GM23338 (cell line): Measurements from ENCODE around the gene CLDN11. TPM values are rescaled to one million over a fixed set of nuclear protein-coding genes. Genes with fewer than 3 reads are reported as not detected.

ENCODE experiments used
- ATAC-seq: fragments of 200-7000 bp; cut with Tn5 transposase; 3 replicates; pipeline ENCODE4 v1.9.1; 2020
- DNase-seq: peaks from one replicate; pipeline ENCODE4 v3.0.0-alpha.2; 2015; ENCODE audit warnings: low spot score
- H2AFZ ChIP-seq: fragments of 200-600 bp; sonication (generic); 2 replicates; pipeline ENCODE4 v1.8.0; 2016; ENCODE audit warnings: antibody characterized with exemption, mild to moderate bottlenecking, moderate library complexity
- H3F3A ChIP-seq: fragments of 200-600 bp; sonication (generic); replicated peaks from 2 replicates; pipeline ENCODE4 v1.8.0; 2017; ENCODE audit warnings: antibody characterized with exemption, mixed run types, low read depth
- H3K27ac ChIP-seq: fragments of 200-600 bp; sonication (generic); 2 replicates; pipeline ENCODE4 v1.6.1; 2016; ENCODE audit warnings: low read depth
- H3K27me3 ChIP-seq: fragments of 200-600 bp; sonication (generic); 2 replicates; pipeline ENCODE4 v1.8.0; 2016; ENCODE audit warnings: mild to moderate bottlenecking, mixed run types, moderate library complexity; ENCODE audit not compliant: insufficient read depth
- H3K36me3 ChIP-seq: fragments of 200-600 bp; sonication (generic); 2 replicates; pipeline ENCODE4 v1.8.0; 2016; ENCODE audit warnings: mild to moderate bottlenecking; ENCODE audit not compliant: insufficient read depth
- H3K4me1 ChIP-seq: fragments of 200-600 bp; sonication (generic); 2 replicates; pipeline ENCODE4 v1.8.0; 2016; ENCODE audit warnings: mild to moderate bottlenecking, moderate library complexity; ENCODE audit not compliant: insufficient read depth
- H3K4me2 ChIP-seq: fragments of 200-600 bp; sonication (generic); 2 replicates; pipeline ENCODE4 v1.7.1; 2017; ENCODE audit warnings: mixed run types
- H3K4me3 ChIP-seq: fragments of 200-600 bp; sonication (generic); 2 replicates; pipeline ENCODE4 v1.6.1; 2016; ENCODE audit warnings: mixed run types
- H3K79me2 ChIP-seq: fragments of 200-600 bp; sonication (generic); replicated peaks from 2 replicates; pipeline ENCODE4 v1.8.0; 2017; ENCODE audit warnings: mild to moderate bottlenecking; ENCODE audit not compliant: insufficient read depth
- H3K9me2 ChIP-seq: fragments of 200-600 bp; sonication (generic); 2 replicates; pipeline ENCODE4 v1.8.0; 2017; ENCODE audit not compliant: insufficient read depth
- H4K20me1 ChIP-seq: fragments of 200-600 bp; sonication (generic); replicated peaks from 2 replicates; pipeline ENCODE4 v1.8.0; 2017; ENCODE audit warnings: mild to moderate bottlenecking; ENCODE audit not compliant: insufficient read depth
- H3K27ac Mint-ChIP-seq: 2 replicates; pipeline ENCODE4 v1.8.0; 2020; ENCODE audit warnings: inconsistent platforms, mild to moderate bottlenecking, moderate library complexity, mixed read lengths
- H3K27me3 Mint-ChIP-seq: 3 replicates; pipeline ENCODE4 v1.8.0; 2022; ENCODE audit warnings: low read depth, mild to moderate bottlenecking, moderate library complexity, mixed read lengths, inconsistent platforms; ENCODE audit not compliant: insufficient read depth, poor library complexity
- H3K36me3 Mint-ChIP-seq: 3 replicates; pipeline ENCODE4 v1.8.0; 2021; ENCODE audit warnings: low read depth, mild to moderate bottlenecking, inconsistent platforms, moderate library complexity, mixed read lengths
- H3K4me1 Mint-ChIP-seq: 3 replicates; pipeline ENCODE4 v1.8.0; 2020; ENCODE audit warnings: mild to moderate bottlenecking, inconsistent platforms, mixed read lengths
- H3K4me3 Mint-ChIP-seq: 3 replicates; pipeline ENCODE4 v1.8.0; 2021; ENCODE audit warnings: moderate library complexity, mild to moderate bottlenecking, inconsistent platforms, mixed read lengths
- H3K9me3 Mint-ChIP-seq: 3 replicates; pipeline ENCODE4 v1.8.0; 2020; ENCODE audit warnings: moderate library complexity, mild to moderate bottlenecking, inconsistent platforms, mixed read lengths
- CREB1 ChIP-seq: fragments of 250-450 bp; sonication (Bioruptor Pico); IDR thresholded peaks from 2 replicates; pipeline ENCODE4 v1.5.0; 2020; ENCODE audit warnings: low read depth, mild to moderate bottlenecking, moderate library complexity
- EZH2 ChIP-seq: fragments of 200-600 bp; sonication (generic); IDR thresholded peaks from one replicate; pipeline ENCODE4 v1.8.0; 2017; ENCODE audit warnings: antibody characterized with exemption, mild to moderate bottlenecking, low read depth; ENCODE audit not compliant: unreplicated experiment
- EZH2phosphoT487 ChIP-seq: fragments of 200-600 bp; sonication (generic); IDR thresholded peaks from one replicate; pipeline ENCODE4 v1.8.1; 2018; ENCODE audit warnings: antibody characterized with exemption; ENCODE audit not compliant: unreplicated experiment
- JUNB ChIP-seq: IDR thresholded peaks from one replicate; pipeline ENCODE4 v1.6.1; 2016; ENCODE audit warnings: antibody characterized with exemption; ENCODE audit not compliant: unreplicated experiment
- NANOG ChIP-seq: IDR thresholded peaks from 2 replicates; pipeline ENCODE4 v1.6.1; 2016; ENCODE audit warnings: antibody characterized with exemption, borderline replicate concordance
- POLR2AphosphoS5 ChIP-seq: IDR thresholded peaks from 2 replicates; pipeline ENCODE4 v1.6.1; 2016; ENCODE audit warnings: antibody characterized with exemption, low read depth
- polyA plus RNA-seq: library from polyadenylated mRNA; unstranded; fragments of >200 nt; fragmentation: Nextera tagmentation; extraction: Ambion mirVana; gene quantifications from 2 replicates; pipeline ENCODE4 v1.2.1, GENCODE V29; 2016
- total RNA-seq: library from RNA; depleted of rRNA; stranded (reverse); fragments of >200 nt; shearing (Covaris generic); gene quantifications from 2 replicates; pipeline ENCODE4 v1.2.3, GENCODE V29; 2014
- TF ChIP-seq, protein P1 (sequence below): IDR thresholded peaks from 2 replicates; pipeline ENCODE4 v1.6.1; 2016; ENCODE audit warnings: antibody characterized with exemption

CLDN11 gene
- total and polyA plus RNA-seq, 2 experiments from 2014 or later: 5.2 to 8.3 TPM

DNA sequence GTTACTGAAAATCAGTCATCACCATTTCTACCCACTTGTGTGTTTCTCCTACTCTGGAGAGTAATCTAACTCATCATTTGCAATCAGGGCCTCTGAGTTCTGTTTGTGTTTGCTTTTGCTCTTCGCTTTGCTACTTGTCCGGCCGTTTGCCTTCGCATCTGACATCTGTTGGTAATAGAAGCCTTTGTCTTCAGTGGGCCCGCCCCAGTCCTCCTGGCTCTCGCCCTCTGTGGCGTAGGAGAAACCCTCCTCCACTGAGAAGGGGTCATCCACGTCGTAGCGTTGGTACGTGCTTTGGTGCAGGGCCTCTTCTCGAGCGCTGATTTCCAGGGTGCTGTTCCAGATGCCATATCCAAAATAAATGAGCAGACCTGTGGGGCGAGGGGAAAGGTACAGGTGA is 48.3 kb downstream of the CLDN11 start:
- ATAC-seq (peak; percentile 72), DNase-seq (peak; percentile 33)
- Mint-ChIP-seq H3K4me1 (peaks cover 42% of the 10 kb centered on the region), H3K27me3 (no peaks in the 10 kb centered on the region), H3K36me3 (no peaks in the 10 kb centered on the region), H3K27ac (peak overlapping the region; percentile 54; the same call in 1 of the 2 replicates), H3K4me3 (no peak overlapping the region), H3K9me3 (no peaks in the 10 kb centered on the region)
- Histone ChIP-seq H3K4me3 (no peak overlapping the region), H3K4me1 (peaks cover 36% of the 10 kb centered on the region), H3K36me3 (no peaks in the 10 kb centered on the region), H3K79me2 (no peaks in the 10 kb centered on the region), H3K9me2 (no peaks in the 10 kb centered on the region), H4K20me1 (no peaks in the 10 kb centered on the region), H3F3A (no peaks in the 10 kb centered on the region), H3K27ac (no peak overlapping the region), H2AFZ (peak overlapping the region; percentile 90), H3K27me3 (no peaks in the 10 kb centered on the region), H3K4me2 (no peak overlapping the region; the same call in 1 of the 2 replicates)
- TF ChIP-seq JUNB: no peak

DNA sequence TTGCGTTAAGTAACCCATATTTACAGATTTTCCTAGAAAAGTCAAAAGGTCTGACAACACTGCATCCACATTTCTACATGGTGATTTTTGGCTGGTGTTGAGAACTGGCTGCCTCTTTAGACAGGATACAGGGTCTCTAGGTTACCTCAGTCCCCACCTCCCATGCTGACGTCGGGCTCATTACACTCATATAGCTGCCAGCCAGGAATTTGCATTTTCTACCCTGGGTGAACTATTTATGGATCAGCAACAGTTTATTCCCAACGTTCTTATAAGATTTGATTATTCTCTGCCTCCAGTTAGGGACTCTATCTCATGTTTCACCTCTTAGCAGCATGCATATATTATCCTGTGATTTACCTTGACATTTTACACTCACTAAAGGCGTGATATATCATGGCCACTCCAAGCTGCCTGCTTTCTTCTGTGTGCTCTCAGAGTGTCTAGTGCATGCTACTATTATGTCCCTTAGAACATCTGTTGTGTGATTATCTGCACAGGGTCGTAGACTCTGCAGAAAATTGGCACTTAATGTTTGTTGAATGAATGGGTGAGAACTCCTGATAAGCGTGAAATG is 49.0 kb downstream of the CLDN11 start:
- no peak overlapping the region for H3K4me3 Mint-ChIP-seq
- H3K9me3 Mint-ChIP-seq: no peaks in the 10 kb centered on the region
- Histone ChIP-seq H3K4me2 (no peak overlapping the region; the same call in 1 of the 2 replicates), H3K4me1 (peaks cover 36% of the 10 kb centered on the region), H3K27me3 (no peaks in the 10 kb centered on the region), H3K36me3 (no peaks in the 10 kb centered on the region), H4K20me1 (no peaks in the 10 kb centered on the region), H3K4me3 (no peak overlapping the region), H2AFZ (no peak overlapping the region), H3K9me2 (no peaks in the 10 kb centered on the region), H3F3A (no peaks in the 10 kb centered on the region), H3K79me2 (no peaks in the 10 kb centered on the region), H3K27ac (no peak overlapping the region)
- no peak overlapping the region for H3K27ac Mint-ChIP-seq
- ATAC-seq (peak; percentile 22; the same call in 2 of the 3 replicates), DNase-seq (no peak)
- no peaks in the 10 kb centered on the region for H3K36me3 Mint-ChIP-seq
- peaks cover 42% of the 10 kb centered on the region for H3K4me1 Mint-ChIP-seq
- H3K27me3 Mint-ChIP-seq: no peaks in the 10 kb centered on the region
- TF ChIP-seq, protein P1, sequence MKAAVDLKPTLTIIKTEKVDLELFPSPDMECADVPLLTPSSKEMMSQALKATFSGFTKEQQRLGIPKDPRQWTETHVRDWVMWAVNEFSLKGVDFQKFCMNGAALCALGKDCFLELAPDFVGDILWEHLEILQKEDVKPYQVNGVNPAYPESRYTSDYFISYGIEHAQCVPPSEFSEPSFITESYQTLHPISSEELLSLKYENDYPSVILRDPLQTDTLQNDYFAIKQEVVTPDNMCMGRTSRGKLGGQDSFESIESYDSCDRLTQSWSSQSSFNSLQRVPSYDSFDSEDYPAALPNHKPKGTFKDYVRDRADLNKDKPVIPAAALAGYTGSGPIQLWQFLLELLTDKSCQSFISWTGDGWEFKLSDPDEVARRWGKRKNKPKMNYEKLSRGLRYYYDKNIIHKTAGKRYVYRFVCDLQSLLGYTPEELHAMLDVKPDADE: no peak
- TF ChIP-seq NANOG: no peak
- TF ChIP-seq EZH2: no peak
- TF ChIP-seq POLR2AphosphoS5: no peak
- no peak for TF ChIP-seq EZH2phosphoT487
- no peak for TF ChIP-seq CREB1 (CRISPR knock-in tag)

DNA sequence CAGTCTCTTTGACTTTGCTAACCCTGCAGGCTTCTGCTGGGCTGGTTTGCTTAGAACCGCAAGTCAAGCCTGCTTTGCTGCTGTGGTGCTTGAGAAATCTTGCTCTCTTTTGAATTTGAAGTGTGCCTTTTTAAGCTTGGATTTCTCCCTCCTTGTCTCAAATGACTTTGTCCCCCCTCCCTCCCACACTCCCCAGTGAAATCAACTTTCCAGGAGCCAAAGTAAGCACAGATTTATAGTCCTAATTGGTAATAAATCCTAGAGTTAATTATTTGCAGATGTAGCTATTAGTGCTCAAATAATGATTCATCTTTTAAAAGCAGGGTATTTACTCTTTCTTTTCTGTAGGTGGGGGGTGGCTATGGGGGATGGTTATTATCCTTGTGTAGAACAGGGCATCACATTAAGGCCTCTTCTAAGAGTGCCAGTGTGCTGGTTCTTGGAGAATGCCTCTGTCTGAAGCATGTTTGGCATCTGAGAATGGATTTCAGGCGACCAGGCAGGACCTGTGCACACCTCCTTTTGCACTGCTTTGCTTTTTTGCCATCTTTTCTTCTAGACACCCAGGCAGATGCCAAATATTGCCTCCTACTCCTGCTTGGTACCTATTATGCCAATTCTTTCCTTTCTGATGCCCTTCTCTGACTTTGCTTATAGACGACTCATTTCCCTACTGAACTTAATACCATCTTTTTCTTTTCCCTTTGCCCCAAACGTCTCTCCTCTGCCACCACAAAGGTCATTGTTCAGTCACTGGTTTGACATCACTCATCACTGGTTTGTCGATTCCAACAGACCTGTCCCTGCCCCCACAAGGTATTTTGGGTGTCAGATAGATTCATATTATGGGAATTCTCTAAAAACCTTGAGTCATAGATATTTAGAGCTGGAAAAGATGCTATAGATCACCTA is 50.7 kb downstream of the CLDN11 start:
- Histone ChIP-seq H3F3A (no peaks in the 10 kb centered on the region), H3K4me2 (no peak overlapping the region), H3K4me3 (no peak overlapping the region), H3K27ac (no peak overlapping the region), H3K36me3 (no peaks in the 10 kb centered on the region), H3K27me3 (no peaks in the 10 kb centered on the region), H3K4me1 (peaks cover 36% of the 10 kb centered on the region), H4K20me1 (no peaks in the 10 kb centered on the region), H3K79me2 (no peaks in the 10 kb centered on the region), H2AFZ (no peak overlapping the region), H3K9me2 (no peaks in the 10 kb centered on the region)
- H3K4me1 Mint-ChIP-seq: peaks cover 44% of the 10 kb centered on the region
- ATAC-seq (no peak), DNase-seq (no peak)
- H3K4me3 Mint-ChIP-seq: no peak overlapping the region
- no peak overlapping the region for H3K27ac Mint-ChIP-seq
- no peaks in the 10 kb centered on the region for H3K36me3 Mint-ChIP-seq
- no peaks in the 10 kb centered on the region for H3K27me3 Mint-ChIP-seq
- H3K9me3 Mint-ChIP-seq: no peaks in the 10 kb centered on the region
- TF ChIP-seq NANOG: no peak
- TF ChIP-seq, protein P1: no peak
- TF ChIP-seq POLR2AphosphoS5: no peak
